AML-193 (cell line): ENCODE results near the gene PGAP6.
"Not testable (repeated sequence)": the region's sequence is repeated elsewhere in the genome, so short reads cannot be mapped to it uniquely, and the experiment has no call there.

ENCODE experiments used
- DNase-seq, 2 experiments: peaks; one replicate each; lab custom pipeline; 2025; lab: John Stamatoyannopoulos, UW

PGAP6 gene

GRCh38 chr16:381789-382717 is at the start of gene PGAP6:
TSS of gene PGAP6 (minus strand) at chr16:381978. CDS start at chr16:381821, 157 bp downstream.
- peak; percentile 21 to 33 for DNase-seq

- DNase-seq, result no peak
Observed at GRCh38 chr16:430904-431303, 49.1 kb upstream of the PGAP6 start.

GRCh38 chr16:427250-427649 is 45.5 kb upstream of the PGAP6 start:
- DNase-seq, result no peak

GRCh38 chr16:426906-427249 is 45.1 kb upstream of the PGAP6 start:
- DNase-seq, result no peak

- no peak for DNase-seq
Observed at GRCh38 chr16:426115-426905, 44.5 kb upstream of the PGAP6 start.

- no peak for DNase-seq
Observed at GRCh38 chr16:425740-426114, 43.9 kb upstream of the PGAP6 start.

GRCh38 chr16:425082-425718 is 43.4 kb upstream of the PGAP6 start, which contains the start of gene RAB11FIP3:
TSS of gene RAB11FIP3 (plus strand) at chr16:425649. CDS start at chr16:426007, 358 bp downstream.
- peak; percentile 44 to 64 for DNase-seq

GRCh38 chr16:424623-425081 is 42.9 kb upstream of the PGAP6 start:
- no peak for DNase-seq

GRCh38 chr16:424033-424622 is 42.4 kb upstream of the PGAP6 start:
- peak in 1 of 2 experiments; percentile 7 for DNase-seq

GRCh38 chr16:422179-422578 is 40.4 kb upstream of the PGAP6 start:
- not testable (repeated sequence) for DNase-seq

GRCh38 chr16:415170-415498 is 33.4 kb upstream of the PGAP6 start:
- DNase-seq, result not testable (repeated sequence)

- DNase-seq, result no peak
Observed at GRCh38 chr16:414395-415169, 32.8 kb upstream of the PGAP6 start.

GRCh38 chr16:411576-412265 is 29.9 kb upstream of the PGAP6 start:
- DNase-seq, result no peak

GRCh38 chr16:410516-411178 is 28.9 kb upstream of the PGAP6 start:
- no peak for DNase-seq

- DNase-seq, result no peak
Observed at GRCh38 chr16:407253-407652, 25.5 kb upstream of the PGAP6 start.

GRCh38 chr16:405548-406506 is 24.0 kb upstream of the PGAP6 start:
- DNase-seq, result no peak

GRCh38 chr16:404971-405486 is 23.3 kb upstream of the PGAP6 start:
- DNase-seq, result no peak

- DNase-seq, result peak; percentile 74 to 83
Observed at GRCh38 chr16:401468-402348, 19.9 kb upstream of the PGAP6 start, which contains the start of gene DECR2. TSS of gene DECR2 (plus strand) at chr16:401885. CDS start at chr16:401964, 79 bp downstream.
